HG02678 (cell line): ENCODE results near the gene FAM3A.
"Not testable (repeated sequence)": the region's sequence is repeated elsewhere in the genome, so short reads cannot be mapped to it uniquely, and the experiment has no call there.

Source experiments
- ATAC-seq: cut with Tn5 transposase; IDR thresholded peaks from one replicate; pipeline ENCODE4 v1.9.1; 2021; ENCODE audit warnings: mild to moderate bottlenecking, moderate library complexity; ENCODE audit not compliant: unreplicated experiment

Gene FAM3A, protein sequence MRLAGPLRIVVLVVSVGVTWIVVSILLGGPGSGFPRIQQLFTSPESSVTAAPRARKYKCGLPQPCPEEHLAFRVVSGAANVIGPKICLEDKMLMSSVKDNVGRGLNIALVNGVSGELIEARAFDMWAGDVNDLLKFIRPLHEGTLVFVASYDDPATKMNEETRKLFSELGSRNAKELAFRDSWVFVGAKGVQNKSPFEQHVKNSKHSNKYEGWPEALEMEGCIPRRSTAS

GRCh38 chrX:154515966-154516655 lies at the start of gene FAM3A:
TSS of gene FAM3A (minus strand) at chrX:154516232. CDS start at chrX:154515772, 460 bp downstream.
- peak; percentile 91 for ATAC-seq

GRCh38 chrX:154562295-154562694 lies 46.3 kb upstream of the FAM3A start:
- ATAC-seq = not testable (repeated sequence)

DNA sequence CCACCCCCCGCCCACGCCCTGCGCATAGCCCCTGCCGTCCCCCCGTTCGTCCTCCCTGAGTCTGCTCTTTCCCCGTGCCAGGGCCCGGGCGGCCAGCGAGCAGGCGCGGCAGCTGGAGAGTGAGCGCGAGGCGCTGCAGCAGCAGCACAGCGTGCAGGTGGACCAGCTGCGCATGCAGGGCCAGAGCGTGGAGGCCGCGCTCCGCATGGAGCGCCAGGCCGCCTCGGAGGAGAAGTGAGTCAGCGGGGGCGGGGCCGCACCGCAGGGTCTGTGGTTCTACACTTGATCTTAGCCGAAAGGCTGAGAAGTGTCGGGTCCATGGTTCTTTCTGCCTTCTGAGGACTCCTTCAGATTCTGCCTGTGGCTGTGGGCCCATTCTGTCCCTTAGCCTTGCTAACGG lies 44.3 kb upstream of the FAM3A start:
- ATAC-seq = not testable (repeated sequence)

DNA sequence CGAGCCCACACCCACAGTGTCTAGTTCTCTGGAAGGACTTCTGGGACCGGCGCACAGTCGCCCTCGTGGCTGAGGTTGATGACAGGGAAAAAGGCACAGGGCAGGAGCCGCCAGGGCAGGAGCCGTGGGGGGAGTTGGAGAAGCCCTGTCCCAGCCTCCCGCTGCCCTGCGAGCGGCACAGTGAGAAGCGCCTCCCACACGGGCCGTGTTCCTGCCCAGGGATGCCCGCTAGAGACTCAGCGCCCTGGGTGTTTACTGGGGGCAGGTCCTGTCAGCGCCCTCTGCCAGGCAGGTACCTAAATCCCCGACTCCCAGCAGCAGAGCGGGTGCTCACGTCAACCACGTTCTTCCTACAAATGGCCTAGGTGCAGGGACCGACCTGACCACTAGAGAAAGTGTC lies 42.9 kb upstream of the FAM3A start:
- ATAC-seq = not testable (repeated sequence)

DNA sequence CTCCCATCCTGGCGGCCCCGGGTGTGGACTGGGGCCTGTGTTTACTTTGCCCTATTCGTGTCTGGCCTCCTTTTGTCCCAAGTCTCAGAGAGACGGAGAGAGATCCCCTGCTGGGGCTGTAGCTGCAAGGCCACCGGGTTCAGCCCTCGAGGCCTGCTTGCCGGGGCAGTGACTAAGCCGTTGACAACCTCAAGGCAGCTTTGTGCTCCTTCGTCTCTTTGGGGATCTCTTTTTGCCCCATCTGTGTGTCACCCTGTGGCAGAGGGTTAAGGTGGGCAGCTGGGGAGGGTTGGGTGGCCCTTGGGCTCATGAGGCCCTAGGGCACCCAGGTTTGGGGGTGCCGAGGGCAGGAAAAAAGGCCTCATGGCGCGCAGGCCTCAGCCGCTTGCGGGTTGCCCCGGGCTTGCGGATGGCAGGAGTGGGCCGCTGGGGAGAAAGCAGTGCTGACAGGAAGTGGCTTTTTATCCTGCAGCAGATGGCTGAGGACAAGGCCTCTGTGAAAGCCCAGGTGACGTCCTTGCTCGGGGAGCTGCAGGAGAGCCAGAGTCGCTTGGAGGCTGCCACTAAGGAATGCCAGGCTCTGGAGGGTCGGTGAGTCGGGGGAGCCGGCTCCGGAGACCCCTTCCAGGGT lies 42.1 kb upstream of the FAM3A start:
- not testable (repeated sequence) for ATAC-seq

DNA sequence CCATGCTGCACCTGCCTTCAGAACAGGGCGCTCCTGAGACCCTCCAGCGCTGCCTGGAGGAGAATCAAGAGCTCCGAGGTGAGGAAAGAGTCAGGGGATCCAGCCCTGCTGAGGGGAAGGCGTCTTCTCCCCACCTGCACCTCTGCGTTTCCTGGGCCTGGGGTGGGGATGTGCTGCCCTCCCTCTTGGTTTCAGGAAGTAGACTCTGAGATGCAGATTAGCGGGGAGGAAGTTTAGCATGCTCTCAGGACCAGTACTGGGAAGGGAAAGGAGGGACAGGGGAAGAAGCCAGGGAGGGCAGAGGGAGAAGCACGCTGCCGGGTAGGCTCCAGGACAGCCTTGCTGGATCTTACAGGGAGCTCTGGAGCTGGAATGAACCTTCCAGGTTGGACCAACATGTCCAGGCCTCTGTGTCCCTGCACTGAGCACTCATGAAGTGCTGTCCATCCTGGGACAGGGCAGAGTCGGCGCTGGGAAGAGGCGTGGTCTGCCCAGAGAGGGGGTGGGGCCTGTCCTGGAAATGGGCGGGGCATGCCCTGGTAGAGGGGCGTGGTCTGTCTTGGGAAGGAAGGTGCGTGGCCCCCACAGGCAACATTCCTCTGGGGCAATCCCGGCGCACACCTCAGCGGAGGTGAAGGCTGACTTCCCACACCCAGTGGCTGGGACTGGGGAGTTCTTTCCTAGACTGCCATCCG lies 36.2 kb upstream of the FAM3A start:
- ATAC-seq = not testable (repeated sequence)

DNA sequence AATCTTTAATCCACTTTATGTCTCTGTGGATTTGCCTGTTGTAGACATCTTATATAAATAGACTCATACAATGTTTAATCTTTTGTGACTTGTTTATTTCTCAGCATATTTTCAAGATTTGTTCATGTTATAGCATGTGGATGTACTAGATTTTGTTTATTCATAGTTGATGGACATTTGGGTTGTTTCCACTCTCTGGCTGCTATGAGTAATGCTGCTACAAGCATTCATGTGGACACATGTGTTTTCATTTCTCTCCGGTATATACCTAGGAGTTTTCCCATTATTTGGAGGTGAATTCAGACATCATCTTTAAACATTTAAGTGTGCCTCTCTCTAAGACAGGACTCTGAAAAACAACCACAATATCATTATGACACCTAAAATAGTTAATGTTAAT lies 33.7 kb upstream of the FAM3A start:
- no peak for ATAC-seq

- ATAC-seq = no peak
Observed at GRCh38 chrX:154548028-154548316, 31.9 kb upstream of the FAM3A start.

GRCh38 chrX:154547245-154548027 lies 31.4 kb upstream of the FAM3A start, which contains the start of gene IKBKG:
TSS of gene IKBKG (plus strand) at chrX:154547620. CDS start at chrX:154552003, 4,383 bp downstream.
- ATAC-seq = peak; percentile 83

DNA sequence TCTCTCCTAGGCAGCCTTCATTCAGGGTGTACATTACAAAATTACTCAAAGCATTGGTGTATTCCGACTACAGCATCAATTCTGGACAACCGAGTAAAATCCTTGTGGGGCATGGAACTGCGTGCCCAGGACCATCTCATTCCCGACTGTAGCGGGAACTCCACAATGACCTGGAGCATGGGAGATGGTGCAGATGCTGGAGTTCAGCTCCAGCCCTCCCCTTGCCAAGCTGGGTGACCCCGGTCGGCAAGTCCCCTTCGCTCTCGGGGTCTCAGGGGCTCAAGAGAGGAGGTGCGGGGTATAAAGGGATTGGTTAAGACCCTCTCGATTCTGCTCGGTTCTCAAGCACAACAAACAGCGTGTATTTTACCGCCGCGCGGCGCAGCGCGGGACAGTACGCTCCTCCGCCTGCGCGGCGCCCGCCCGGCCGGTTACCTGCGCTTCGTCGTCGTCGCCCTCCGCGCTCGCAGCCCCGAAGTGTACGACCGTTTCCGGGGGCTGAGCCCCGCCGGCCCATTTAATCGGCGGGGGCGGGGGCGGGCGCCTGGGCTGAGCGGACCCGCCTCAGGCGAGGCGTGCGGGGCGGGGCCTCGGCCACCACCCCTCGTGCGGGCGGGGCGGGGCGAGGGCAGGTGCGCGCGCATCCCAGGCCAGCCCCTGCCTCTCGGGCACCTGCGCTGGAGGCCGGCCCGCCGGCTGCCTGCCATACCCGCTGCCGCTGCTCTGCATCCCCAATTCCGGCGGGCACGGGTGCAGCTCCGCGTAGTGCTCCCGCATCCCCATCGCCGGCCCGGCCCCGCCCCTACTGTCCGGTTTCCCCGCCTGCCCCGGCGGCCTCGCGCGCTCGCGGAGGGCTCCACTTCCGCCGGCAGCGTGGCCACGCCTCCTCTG lies 30.6 kb upstream of the FAM3A start, which contains the start of gene G6PD:
Gene G6PD (minus strand): TSS at position 493 of the 891 bp plus-strand sequence. CDS start 691 bp downstream, outside the sequence.
- ATAC-seq = peak; percentile 51

GRCh38 chrX:154545673-154546274 lies 29.7 kb upstream of the FAM3A start:
- no peak for ATAC-seq

DNA sequence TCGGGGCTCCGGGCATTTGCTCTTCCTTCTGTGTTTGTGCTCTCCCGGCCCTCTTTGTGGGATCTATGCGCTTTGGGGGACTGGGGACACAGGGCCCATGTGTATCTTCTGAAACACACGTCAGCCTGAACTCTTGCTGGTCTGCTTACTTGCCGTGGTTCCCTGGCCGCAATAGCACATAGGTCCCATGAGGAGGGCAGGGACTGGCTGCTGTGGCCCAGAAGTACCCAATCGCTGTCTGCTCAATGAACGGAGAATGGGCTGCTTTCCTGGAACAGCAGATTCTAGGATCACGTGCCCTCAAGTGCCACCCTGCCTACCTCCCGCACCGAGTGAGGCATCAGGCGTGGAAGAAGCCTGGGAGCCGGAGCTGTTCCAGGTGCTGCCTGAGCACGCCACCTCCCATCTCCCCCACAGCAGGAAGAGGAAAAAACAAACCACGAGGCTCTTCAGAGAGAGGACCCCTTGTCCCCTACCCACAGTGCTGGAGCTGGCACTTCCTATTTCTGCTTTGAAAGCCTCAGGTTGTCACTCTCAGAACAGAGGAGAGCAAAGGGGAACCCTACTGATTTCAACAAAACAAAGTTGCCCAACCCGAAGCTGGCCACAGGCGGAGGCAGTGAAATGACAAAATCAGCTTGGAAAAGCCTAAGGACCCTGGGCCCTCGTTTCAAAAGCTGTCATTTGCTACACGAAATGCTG lies 26.8 kb upstream of the FAM3A start:
- ATAC-seq = no peak

DNA sequence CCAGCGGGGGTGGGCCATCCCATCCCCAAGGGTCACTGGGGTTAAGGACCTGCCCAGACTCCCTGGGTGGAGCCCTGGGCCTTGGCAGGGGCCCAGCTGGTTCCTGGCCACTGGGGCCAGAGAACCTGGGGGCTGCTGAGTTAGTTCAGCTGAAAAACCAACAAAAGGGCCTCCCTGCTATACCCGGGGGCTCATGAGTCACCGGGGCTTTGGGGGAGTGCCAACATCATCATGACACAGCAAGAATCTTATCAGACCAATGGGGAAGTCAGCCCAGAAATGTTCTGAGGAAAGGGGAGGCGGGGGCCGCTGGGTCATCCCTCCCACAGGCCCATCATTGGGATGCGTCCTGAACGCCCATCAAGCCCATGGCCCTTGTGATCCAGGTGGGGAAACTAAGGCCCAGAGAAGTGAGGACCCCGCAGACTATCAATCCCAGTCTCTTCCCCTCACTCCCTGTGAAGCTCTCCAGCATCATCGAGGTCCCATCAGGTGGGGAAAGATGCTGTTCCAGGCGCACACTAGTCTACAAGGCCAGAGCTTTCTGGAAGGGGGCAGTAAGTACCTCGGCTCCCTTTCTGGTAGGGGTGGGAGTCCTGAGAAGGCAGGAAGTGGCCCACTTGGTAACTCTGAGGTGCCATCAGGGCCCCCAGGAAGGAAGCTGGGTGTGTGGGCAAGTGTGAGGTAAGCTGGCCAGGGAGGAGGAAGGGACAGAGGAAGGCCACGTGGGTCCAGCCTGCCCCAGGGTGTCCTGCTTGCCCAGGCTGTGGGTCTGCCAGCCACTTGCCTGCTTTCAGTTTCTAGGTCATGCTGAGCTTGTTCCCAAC lies 26.1 kb upstream of the FAM3A start:
- ATAC-seq = no peak

GRCh38 chrX:154541589-154541895 lies 25.5 kb upstream of the FAM3A start:
- ATAC-seq = no peak

DNA sequence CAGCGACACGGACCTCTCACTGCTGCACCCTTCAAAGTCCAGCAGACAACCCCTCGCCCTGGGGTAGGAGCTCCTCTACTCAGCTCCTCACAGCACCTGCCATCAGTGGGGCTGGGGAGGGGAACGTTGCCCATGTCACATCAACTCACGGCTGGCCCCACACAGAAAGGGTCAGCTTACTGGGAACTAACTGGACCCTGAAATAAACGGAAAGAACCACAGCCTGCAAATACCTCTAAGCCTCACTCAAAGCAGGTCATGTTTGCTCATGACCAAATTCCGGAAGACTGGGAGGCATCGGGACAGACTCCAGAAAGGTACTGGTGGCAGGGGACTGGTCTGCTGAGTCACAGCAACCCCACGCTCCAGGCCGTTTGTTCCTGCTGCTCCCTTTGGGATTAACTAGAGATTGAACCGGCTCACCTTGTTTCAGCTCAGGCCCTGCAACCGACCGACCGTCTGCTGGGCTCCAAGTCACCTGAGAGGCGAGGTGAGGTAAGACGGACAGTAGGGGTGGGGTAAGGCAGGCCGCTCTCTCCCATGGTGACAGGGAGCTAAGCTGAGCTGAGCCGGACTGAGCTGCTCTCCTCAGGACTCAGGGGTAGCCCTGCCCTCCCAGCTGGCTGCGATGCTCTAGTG lies 25.0 kb upstream of the FAM3A start:
- no peak for ATAC-seq

DNA sequence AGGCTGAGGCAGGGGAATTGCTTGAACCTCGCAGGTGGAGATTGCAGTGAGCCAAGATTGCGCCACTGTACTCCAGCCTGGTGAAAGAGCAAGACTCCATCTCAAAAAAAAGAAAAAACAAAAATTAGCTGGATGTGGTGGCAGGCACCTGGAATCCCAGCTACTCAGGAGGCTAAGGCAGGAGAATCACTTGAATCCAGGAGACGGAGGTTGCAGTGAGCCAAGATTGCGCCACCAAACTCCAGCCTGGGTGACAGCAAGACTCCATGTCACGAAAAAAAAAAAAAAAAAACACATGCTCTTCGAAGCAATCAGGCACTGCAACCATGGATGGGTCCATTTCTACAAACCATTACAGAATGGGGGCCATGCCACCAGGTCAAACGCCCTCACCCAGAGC lies 24.3 kb upstream of the FAM3A start:
- not testable (repeated sequence) for ATAC-seq

DNA sequence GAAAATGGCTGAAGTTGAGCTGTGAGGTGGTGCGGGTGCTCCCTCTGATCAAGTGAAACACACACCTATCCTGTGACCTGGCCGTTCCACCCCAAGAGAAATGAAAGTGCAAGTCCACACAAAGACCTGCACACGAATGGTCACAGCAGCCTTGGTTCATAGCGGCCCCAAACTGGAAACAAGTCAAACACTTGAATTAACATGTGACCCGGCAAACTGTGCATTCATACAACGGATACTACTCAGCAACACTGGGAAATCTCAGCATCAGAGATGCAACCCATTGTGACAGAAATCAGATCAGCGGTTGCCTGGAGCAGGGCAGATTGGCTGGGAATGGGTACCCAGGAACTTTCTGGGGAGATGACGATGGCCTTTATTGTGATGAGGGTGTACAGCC lies 23.0 kb upstream of the FAM3A start:
- no peak for ATAC-seq
